Measurements from ENCODE around the gene BTBD16.

Gene BTBD16

DNA sequence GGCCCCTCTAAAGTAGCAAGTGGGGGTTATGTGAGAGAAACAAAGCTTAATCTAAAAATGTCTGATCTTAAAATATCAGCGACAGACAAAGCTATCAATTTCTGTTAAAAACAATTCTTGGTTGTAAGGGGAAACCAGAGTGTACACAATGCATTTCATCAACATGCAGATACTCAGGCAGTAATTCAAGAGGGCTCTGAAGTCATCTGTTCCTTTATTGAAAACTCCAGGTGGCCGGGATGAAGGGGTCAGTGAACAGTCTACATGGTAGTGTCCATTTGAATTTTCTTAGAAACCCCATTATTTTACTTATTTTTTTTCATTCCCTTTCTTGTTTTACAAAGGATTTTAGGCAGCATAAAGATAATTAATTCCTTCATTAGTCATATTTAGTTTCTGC, 36.7 kb upstream of the BTBD16 start:
- Histone ChIP-seq H3K4me3 (ENCODE audit: severe bottlenecking) (no peak overlapping the region), H3K36me3 (ENCODE audit: low read depth) (peaks cover 60% of the 10 kb centered on the region), H3K27ac (ENCODE audit: poor library complexity, severe bottlenecking) (no peak overlapping the region), H3K4me1 (ENCODE audit: insufficient read depth, poor library complexity, severe bottlenecking) (no peaks in the 10 kb centered on the region), H3K9me3 (ENCODE audit: severe bottlenecking) (no peaks in the 10 kb centered on the region), H3K27me3 (ENCODE audit: insufficient read depth, poor library complexity, severe bottlenecking) (no peaks in the 10 kb centered on the region)
- TF ChIP-seq, protein P1, sequence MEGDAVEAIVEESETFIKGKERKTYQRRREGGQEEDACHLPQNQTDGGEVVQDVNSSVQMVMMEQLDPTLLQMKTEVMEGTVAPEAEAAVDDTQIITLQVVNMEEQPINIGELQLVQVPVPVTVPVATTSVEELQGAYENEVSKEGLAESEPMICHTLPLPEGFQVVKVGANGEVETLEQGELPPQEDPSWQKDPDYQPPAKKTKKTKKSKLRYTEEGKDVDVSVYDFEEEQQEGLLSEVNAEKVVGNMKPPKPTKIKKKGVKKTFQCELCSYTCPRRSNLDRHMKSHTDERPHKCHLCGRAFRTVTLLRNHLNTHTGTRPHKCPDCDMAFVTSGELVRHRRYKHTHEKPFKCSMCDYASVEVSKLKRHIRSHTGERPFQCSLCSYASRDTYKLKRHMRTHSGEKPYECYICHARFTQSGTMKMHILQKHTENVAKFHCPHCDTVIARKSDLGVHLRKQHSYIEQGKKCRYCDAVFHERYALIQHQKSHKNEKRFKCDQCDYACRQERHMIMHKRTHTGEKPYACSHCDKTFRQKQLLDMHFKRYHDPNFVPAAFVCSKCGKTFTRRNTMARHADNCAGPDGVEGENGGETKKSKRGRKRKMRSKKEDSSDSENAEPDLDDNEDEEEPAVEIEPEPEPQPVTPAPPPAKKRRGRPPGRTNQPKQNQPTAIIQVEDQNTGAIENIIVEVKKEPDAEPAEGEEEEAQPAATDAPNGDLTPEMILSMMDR (IDR thresholded peaks at IDR 0.05; ENCODE audit: poor library complexity, severe bottlenecking), result no peak
- DNase-seq (ENCODE audit: low spot score), result no peak
- ATAC-seq (ENCODE audit: low read depth), result no peak

DNA sequence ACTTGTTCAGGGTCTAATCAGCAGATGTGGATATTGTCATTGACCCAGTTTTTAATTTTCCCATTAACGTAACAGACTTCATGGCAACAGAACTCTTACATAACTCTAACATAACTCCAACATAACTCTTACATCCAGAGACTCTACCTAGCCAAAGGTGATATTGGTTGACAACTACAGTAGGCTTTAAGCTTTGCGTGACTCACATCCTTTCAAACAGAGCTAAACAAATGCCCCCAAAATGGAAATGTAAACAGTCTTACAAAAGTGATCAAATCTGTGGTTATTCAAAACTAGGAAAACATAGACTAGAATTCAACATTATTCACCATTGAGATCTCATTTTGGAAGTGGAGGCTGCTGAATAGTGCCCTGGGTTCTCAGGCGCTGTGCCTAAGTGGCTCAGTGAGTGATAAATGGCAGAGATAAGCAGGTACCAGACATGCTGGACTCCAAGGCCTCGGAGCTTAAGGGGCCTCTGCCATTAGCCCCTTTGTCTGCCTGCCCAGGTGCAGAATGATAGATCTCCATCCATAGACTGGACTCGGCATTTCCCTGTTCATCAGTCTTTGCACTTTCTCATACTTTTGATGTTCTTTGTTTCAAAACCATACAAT, 34.3 kb upstream of the BTBD16 start:
- ATAC-seq (ENCODE audit: low read depth) (no peak), DNase-seq (ENCODE audit: low spot score) (no peak)
- Histone ChIP-seq H3K36me3 (ENCODE audit: low read depth) (peaks cover 57% of the 10 kb centered on the region), H3K27ac (ENCODE audit: poor library complexity, severe bottlenecking) (no peak overlapping the region), H3K4me3 (ENCODE audit: severe bottlenecking) (no peak overlapping the region), H3K27me3 (ENCODE audit: insufficient read depth, poor library complexity, severe bottlenecking) (no peaks in the 10 kb centered on the region), H3K9me3 (ENCODE audit: severe bottlenecking) (no peaks in the 10 kb centered on the region), H3K4me1 (ENCODE audit: insufficient read depth, poor library complexity, severe bottlenecking) (no peaks in the 10 kb centered on the region)
- TF ChIP-seq, protein P1 (IDR thresholded peaks at IDR 0.05; ENCODE audit: poor library complexity, severe bottlenecking), result no peak

DNA sequence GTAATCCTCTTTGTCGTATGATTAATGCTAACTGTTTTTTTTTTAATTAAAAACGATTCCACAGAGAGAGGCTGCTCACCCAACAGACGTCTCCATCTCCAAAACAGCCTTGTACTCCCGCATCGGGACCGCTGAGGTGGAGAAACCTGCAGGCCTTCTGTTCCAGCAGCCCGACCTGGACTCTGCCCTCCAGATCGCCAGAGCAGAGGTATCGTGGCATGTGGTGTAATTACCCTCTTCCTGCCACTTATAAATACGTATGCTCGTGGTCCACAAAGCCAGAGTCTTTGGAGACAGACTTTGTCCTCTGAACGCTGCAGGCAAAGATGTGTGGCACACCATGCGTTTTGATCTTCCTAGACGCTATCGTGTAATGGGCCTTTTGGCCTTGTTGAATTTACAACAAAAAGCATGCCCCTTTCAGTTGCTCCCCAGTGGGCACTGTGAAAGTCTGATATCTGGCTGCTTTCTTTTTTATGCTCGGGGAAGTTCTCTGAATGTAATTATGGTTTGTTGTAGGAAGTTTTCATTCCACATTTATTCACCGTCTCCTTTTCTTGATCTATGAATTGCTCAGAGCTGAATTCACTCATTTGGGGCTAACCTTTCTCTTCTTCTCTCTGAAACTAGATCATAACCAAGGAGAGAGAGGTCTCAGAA, 33.6 kb upstream of the BTBD16 start:
- Histone ChIP-seq H3K4me3 (ENCODE audit: severe bottlenecking) (no peak overlapping the region), H3K4me1 (ENCODE audit: insufficient read depth, poor library complexity, severe bottlenecking) (no peaks in the 10 kb centered on the region), H3K9me3 (ENCODE audit: severe bottlenecking) (no peaks in the 10 kb centered on the region), H3K27ac (ENCODE audit: poor library complexity, severe bottlenecking) (no peak overlapping the region), H3K27me3 (ENCODE audit: insufficient read depth, poor library complexity, severe bottlenecking) (no peaks in the 10 kb centered on the region), H3K36me3 (ENCODE audit: low read depth) (peaks cover 60% of the 10 kb centered on the region)
- DNase-seq (ENCODE audit: low spot score), result no peak
- TF ChIP-seq, protein P1 (IDR thresholded peaks at IDR 0.05; ENCODE audit: poor library complexity, severe bottlenecking), result no peak
- no peak for ATAC-seq (ENCODE audit: low read depth)

DNA sequence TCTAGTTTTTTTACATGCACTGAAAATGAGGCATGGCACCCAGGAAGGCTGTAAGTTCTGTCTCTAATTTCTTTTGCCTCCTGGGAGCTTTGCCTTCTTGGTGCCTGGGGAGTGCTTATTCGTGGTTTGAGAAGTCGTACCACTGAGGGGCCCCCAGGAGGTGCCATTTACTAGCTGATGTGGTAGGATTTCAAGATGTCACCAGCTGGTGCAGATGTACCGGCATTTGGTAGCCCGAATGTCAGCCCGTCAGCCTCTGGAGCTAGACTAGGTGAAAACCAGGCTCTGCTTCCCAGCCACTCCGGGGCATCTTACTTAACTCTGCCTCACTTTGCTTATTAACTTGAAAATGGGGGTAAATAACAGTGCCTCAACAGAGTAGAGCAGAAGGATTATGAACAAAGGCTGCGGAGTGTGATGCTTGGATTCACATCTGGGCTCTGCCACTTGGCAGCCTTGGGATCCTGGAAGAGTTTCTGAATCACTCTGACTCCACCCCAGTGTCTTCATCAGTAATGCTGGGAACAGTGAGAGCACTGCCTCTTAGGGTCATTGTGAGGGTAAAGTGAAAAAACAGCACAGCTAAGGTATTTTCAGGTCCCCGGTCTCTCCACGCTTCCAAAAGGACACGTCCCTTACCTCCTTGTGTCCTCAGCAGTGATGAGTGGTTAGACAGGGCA, 31.4 kb upstream of the BTBD16 start:
- Histone ChIP-seq H3K27me3 (ENCODE audit: insufficient read depth, poor library complexity, severe bottlenecking) (no peaks in the 10 kb centered on the region), H3K4me3 (ENCODE audit: severe bottlenecking) (no peak overlapping the region), H3K36me3 (ENCODE audit: low read depth) (peaks cover 76% of the 10 kb centered on the region), H3K4me1 (ENCODE audit: insufficient read depth, poor library complexity, severe bottlenecking) (no peaks in the 10 kb centered on the region), H3K27ac (ENCODE audit: poor library complexity, severe bottlenecking) (no peak overlapping the region), H3K9me3 (ENCODE audit: severe bottlenecking) (no peaks in the 10 kb centered on the region)
- TF ChIP-seq, protein P1 (IDR thresholded peaks at IDR 0.05; ENCODE audit: poor library complexity, severe bottlenecking), result no peak
- no peak for DNase-seq (ENCODE audit: low spot score)
- no peak for ATAC-seq (ENCODE audit: low read depth)
